Measurements from ENCODE around the gene LYPD6. TPM values are rescaled to one million over a fixed set of nuclear protein-coding genes. Genes with fewer than 3 reads are reported as not detected.

Gene LYPD6
- total RNA-seq, 4 donors from 2014 or later = 0.83 to 1.4 (median 1.1) TPM

DNA sequence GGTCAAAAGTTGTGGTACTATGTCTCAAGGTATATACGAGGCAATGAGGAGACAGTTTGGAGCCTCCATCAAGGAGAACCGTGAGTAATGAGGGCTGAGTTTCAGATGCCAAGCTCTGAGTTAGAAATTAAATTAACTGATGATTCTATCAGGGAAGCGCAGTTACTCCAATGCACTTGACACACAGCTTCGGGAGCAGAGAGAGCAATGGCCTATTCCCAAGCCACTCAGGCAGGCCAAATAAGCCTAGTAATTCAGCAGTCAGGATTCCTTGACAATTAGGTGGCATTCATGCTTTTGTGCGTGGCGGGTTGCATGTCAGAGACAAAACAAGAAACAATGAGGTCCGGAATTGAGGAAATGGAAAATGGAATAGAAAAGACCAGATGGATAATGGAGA lies 134.0 kb downstream of the LYPD6 start:
- Histone ChIP-seq H3K36me3 (no peaks in the 10 kb centered on the region), H3K4me3 (no peak overlapping the region), H3K9me3 (peaks cover 0 to 15% (median 10%) of the 10 kb centered on the region in 4 donors), H3K27ac (replicated peaks in 1 of 4) (no peak overlapping the region), H3K27me3 (no peaks in the 10 kb centered on the region), H3K4me1 (no peaks in the 10 kb centered on the region)
- intact Hi-C loops (cut with DNase I) = no loop called here
- TF ChIP-seq POLR2A (IDR thresholded peaks at IDR 0.05; ENCODE audit: low read depth) (no peak), POLR2AphosphoS5 (IDR thresholded peaks at IDR 0.05) (no peak), EP300 (IDR thresholded peaks at IDR 0.05) (no peak)
- TF ChIP-seq, protein P1, sequence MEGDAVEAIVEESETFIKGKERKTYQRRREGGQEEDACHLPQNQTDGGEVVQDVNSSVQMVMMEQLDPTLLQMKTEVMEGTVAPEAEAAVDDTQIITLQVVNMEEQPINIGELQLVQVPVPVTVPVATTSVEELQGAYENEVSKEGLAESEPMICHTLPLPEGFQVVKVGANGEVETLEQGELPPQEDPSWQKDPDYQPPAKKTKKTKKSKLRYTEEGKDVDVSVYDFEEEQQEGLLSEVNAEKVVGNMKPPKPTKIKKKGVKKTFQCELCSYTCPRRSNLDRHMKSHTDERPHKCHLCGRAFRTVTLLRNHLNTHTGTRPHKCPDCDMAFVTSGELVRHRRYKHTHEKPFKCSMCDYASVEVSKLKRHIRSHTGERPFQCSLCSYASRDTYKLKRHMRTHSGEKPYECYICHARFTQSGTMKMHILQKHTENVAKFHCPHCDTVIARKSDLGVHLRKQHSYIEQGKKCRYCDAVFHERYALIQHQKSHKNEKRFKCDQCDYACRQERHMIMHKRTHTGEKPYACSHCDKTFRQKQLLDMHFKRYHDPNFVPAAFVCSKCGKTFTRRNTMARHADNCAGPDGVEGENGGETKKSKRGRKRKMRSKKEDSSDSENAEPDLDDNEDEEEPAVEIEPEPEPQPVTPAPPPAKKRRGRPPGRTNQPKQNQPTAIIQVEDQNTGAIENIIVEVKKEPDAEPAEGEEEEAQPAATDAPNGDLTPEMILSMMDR (IDR thresholded peaks at IDR 0.05) = no peak
- DNase-seq (ENCODE audit: extremely low spot score) = no peak
- WGBS = 89% methylated on average over 7 of the region's 7 CpGs

DNA sequence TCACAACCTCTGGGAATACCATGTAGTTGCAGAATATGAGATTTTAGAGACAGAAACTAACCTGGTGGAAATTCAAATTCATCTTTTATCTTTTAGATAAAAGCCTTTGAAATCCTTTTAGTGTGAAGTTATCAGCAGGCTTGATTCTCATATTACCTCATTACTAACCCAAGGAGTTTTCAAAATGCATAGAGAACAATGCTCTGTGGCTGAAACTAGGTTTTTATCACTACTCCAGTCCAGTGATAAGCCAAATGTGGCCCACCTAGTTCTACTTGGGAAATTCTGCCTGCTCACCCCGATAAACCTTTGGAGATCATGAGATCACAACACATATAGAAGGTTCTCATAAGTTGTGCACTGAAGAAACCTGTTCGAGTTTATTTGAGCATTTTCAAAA lies 135.5 kb downstream of the LYPD6 start:
- no peaks in the 10 kb centered on the region for H3K36me3 ChIP-seq
- TF ChIP-seq EP300 (IDR thresholded peaks at IDR 0.05) = no peak
- no peak for TF ChIP-seq POLR2A (IDR thresholded peaks at IDR 0.05; ENCODE audit: low read depth)
- TF ChIP-seq, protein P1 (IDR thresholded peaks at IDR 0.05) = no peak
- no peak for TF ChIP-seq POLR2AphosphoS5 (IDR thresholded peaks at IDR 0.05)
- H3K27me3 ChIP-seq = no peaks in the 10 kb centered on the region
- 91% methylated on average over 2 of the region's 2 CpGs for WGBS
- no peak for DNase-seq (ENCODE audit: extremely low spot score)
- H3K9me3 ChIP-seq = peaks cover 0 to 11% (median 8%) of the 10 kb centered on the region in 4 donors
- H3K4me3 ChIP-seq = no peak overlapping the region
- intact Hi-C loops (cut with DNase I) = no loop called here
- H3K27ac ChIP-seq (replicated peaks in 1 of 4) = no peak overlapping the region
- H3K4me1 ChIP-seq = no peaks in the 10 kb centered on the region

DNA sequence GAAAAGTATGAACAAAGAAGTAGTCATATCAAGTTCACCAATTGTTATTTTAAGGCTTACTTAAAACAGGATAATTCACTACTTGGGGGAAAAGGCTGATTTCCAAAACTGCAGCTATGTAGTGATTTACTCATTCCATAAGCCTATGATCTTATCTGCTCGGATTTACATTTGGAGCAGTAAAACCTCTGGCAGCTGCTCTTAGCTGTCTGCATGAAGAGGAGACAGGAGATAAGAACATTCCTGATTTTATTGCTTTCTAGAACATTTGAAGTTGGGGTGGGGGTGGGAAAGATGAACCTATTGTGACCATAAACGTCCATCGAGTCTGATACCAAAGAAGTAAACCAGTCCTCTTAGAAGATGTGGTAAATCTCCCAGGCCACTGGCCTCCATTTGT lies 136.2 kb downstream of the LYPD6 start:
- no peaks in the 10 kb centered on the region for H3K4me1 ChIP-seq
- intact Hi-C loops (cut with DNase I) = no loop called here
- WGBS = 55% methylated on average over 3 of the region's 3 CpGs
- no peaks in the 10 kb centered on the region for H3K36me3 ChIP-seq
- no peaks in the 10 kb centered on the region for H3K27me3 ChIP-seq
- TF ChIP-seq POLR2AphosphoS5 (IDR thresholded peaks at IDR 0.05) = no peak
- TF ChIP-seq EP300 (IDR thresholded peaks at IDR 0.05) = no peak
- no peak for TF ChIP-seq POLR2A (IDR thresholded peaks at IDR 0.05; ENCODE audit: low read depth)
- TF ChIP-seq, protein P1 (IDR thresholded peaks at IDR 0.05) = no peak
- H3K27ac ChIP-seq (replicated peaks in 1 of 4) = no peak overlapping the region
- no peak for DNase-seq (ENCODE audit: extremely low spot score)
- H3K9me3 ChIP-seq = peaks cover 0 to 6% (median 4%) of the 10 kb centered on the region in 4 donors
- H3K4me3 ChIP-seq = no peak overlapping the region

DNA sequence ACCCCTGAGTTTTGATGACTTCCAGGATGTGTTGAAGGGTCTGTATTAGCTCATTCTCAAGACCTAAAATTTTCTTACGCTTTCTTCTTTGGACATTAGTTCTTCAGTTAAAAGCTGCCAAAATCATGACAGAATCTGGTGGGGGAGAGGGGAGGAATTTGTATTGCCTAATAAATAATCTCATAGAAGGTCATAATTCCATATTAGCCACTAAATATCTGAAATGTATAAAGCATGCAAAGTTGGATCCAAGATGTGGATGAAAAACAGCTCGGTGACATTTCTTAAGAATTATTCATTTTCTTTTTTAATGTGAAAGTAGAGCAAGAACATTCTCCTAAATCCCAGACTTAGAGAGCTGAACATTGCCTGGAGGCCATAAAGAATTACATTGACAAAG lies 137.0 kb downstream of the LYPD6 start:
- TF ChIP-seq, protein P1 (IDR thresholded peaks at IDR 0.05) = no peak
- TF ChIP-seq POLR2A (IDR thresholded peaks at IDR 0.05; ENCODE audit: low read depth) (no peak), EP300 (IDR thresholded peaks at IDR 0.05) (no peak), POLR2AphosphoS5 (IDR thresholded peaks at IDR 0.05) (no peak)
- H3K9me3 ChIP-seq = no peaks in the 10 kb centered on the region
- no peak overlapping the region for H3K27ac ChIP-seq (replicated peaks in 1 of 4)
- H3K27me3 ChIP-seq = no peaks in the 10 kb centered on the region
- no peaks in the 10 kb centered on the region for H3K4me1 ChIP-seq
- DNase-seq (ENCODE audit: extremely low spot score) = no peak
- no peak overlapping the region for H3K4me3 ChIP-seq
- WGBS = 77% methylated on average over 2 of the region's 2 CpGs
- intact Hi-C loops (cut with DNase I) = no loop called here
- no peaks in the 10 kb centered on the region for H3K36me3 ChIP-seq

DNA sequence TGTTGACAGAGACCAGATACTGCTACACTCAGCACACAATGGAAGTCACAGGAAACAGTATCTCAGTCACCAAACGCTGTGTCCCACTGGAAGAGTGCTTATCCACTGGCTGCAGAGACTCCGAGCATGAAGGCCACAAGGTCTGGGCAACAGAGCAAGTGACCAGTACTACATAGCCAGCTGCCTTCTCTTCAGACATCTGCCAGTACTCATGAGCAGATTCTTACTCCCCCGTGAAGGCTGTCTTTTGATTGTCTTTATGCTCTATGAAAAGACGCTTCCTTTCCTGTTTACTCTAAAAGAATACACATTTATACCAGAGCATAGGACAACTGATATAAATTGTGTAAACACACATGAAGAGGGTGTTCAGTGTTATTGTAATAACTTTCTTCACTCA lies 138.2 kb downstream of the LYPD6 start:
- intact Hi-C loops (cut with DNase I) = no loop called here
- DNase-seq (ENCODE audit: extremely low spot score) = no peak
- Histone ChIP-seq H3K4me1 (no peaks in the 10 kb centered on the region), H3K27me3 (no peaks in the 10 kb centered on the region), H3K4me3 (no peak overlapping the region), H3K36me3 (no peaks in the 10 kb centered on the region), H3K27ac (replicated peaks in 1 of 4) (no peak overlapping the region), H3K9me3 (no peaks in the 10 kb centered on the region)
- 81% methylated on average over 4 of the region's 4 CpGs for WGBS
- no peak for TF ChIP-seq POLR2A (IDR thresholded peaks at IDR 0.05; ENCODE audit: low read depth)
- no peak for TF ChIP-seq POLR2AphosphoS5 (IDR thresholded peaks at IDR 0.05)
- TF ChIP-seq, protein P1 (IDR thresholded peaks at IDR 0.05) = no peak
- no peak for TF ChIP-seq EP300 (IDR thresholded peaks at IDR 0.05)

All from esophagus muscularis mucosa (tissue), 4 donors.